PC-9 (cell line): Measurements from ENCODE around the gene TGFBR1.

Experiments used
- EZH2 ChIP-seq: fragments of 200-600 bp; sonication (generic); IDR thresholded peaks from 2 replicates; pipeline ENCODE4 v1.8.0; 2017; ENCODE audit warnings: antibody characterized with exemption, low read depth
- TF ChIP-seq, protein P1 (sequence below): fragments of 200-600 bp; sonication (generic); conservative IDR thresholded peaks from 2 replicates; pipeline ENCODE4 v1.6.1; 2017; ENCODE audit warnings: mixed run types, antibody characterized with exemption, mild to moderate bottlenecking, moderate library complexity

DNA sequence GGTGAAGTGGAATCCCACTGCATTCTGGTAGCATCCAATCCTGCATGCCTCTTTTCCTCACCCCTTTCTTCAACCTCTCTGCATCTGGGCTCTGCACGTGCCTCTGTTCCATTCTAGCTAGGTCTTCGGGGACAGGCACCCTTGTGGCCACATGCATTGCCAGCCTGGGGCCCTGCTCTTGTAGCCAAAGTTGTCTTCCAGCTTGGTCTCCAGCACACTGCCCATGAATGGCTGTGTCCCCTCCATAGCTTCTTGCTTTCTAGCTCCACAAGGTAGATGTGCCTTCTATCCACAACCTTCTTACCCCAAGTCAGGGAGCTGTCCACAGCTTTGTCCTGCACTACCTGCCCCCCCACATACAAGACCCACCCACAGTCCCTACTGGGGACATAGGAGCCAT is 84.3 kb downstream of the TGFBR1 start:
- TF ChIP-seq, protein P1, sequence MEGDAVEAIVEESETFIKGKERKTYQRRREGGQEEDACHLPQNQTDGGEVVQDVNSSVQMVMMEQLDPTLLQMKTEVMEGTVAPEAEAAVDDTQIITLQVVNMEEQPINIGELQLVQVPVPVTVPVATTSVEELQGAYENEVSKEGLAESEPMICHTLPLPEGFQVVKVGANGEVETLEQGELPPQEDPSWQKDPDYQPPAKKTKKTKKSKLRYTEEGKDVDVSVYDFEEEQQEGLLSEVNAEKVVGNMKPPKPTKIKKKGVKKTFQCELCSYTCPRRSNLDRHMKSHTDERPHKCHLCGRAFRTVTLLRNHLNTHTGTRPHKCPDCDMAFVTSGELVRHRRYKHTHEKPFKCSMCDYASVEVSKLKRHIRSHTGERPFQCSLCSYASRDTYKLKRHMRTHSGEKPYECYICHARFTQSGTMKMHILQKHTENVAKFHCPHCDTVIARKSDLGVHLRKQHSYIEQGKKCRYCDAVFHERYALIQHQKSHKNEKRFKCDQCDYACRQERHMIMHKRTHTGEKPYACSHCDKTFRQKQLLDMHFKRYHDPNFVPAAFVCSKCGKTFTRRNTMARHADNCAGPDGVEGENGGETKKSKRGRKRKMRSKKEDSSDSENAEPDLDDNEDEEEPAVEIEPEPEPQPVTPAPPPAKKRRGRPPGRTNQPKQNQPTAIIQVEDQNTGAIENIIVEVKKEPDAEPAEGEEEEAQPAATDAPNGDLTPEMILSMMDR: no peak
- TF ChIP-seq EZH2: no peak
